ENCODE measurements around the gene TAOK2.
"Not testable (repeated sequence)": the region's sequence is repeated elsewhere in the genome, so short reads cannot be mapped to it uniquely, and the experiment has no call there.

TAOK2 gene

GRCh38 chr16:29973384-29974246 lies at the start of gene TAOK2:
TSS of gene TAOK2 (plus strand) at chr16:29973868. CDS start at chr16:29977773, 3,905 bp downstream.
- DNase-seq (ENCODE audit: low read depth), result peak; percentile 99

- DNase-seq (ENCODE audit: low read depth), result no peak
These were observed 48.4 kb upstream of the TAOK2 start for GRCh38 chr16:29925105-29925756.

GRCh38 chr16:29925781-29926710 lies 47.6 kb upstream of the TAOK2 start, which contains the start of gene KCTD13:
TSS of gene KCTD13 (minus strand) at chr16:29926226. CDS start at chr16:29926033, 193 bp downstream.
- DNase-seq (ENCODE audit: low read depth), result peak; percentile 57

- DNase-seq (ENCODE audit: low read depth), result no peak
These were observed 47.0 kb upstream of the TAOK2 start for GRCh38 chr16:29926711-29927052.

GRCh38 chr16:29927070-29927905 lies 46.4 kb upstream of the TAOK2 start:
- no peak for DNase-seq (ENCODE audit: low read depth)

GRCh38 chr16:29931750-29932149 lies 41.9 kb upstream of the TAOK2 start:
- DNase-seq (ENCODE audit: low read depth), result not testable (repeated sequence)

- DNase-seq (ENCODE audit: low read depth), result no peak
These were observed 33.0 kb upstream of the TAOK2 start for GRCh38 chr16:29940656-29941055.

GRCh38 chr16:29943846-29944799 lies 29.5 kb upstream of the TAOK2 start:
- peak; percentile 91 for DNase-seq (ENCODE audit: low read depth)

- no peak for DNase-seq (ENCODE audit: low read depth)
These were observed 25.8 kb upstream of the TAOK2 start for GRCh38 chr16:29947897-29948296.

- no peak for DNase-seq (ENCODE audit: low read depth)
These were observed 22.7 kb upstream of the TAOK2 start for GRCh38 chr16:29950806-29951461.

- no peak for DNase-seq (ENCODE audit: low read depth)
These were observed 21.9 kb upstream of the TAOK2 start for GRCh38 chr16:29951625-29952365.

- no peak for DNase-seq (ENCODE audit: low read depth)
These were observed 14.9 kb upstream of the TAOK2 start for GRCh38 chr16:29958756-29959155.

- DNase-seq (ENCODE audit: low read depth), result no peak
These were observed 14.4 kb upstream of the TAOK2 start for GRCh38 chr16:29959293-29959692.

GRCh38 chr16:29959821-29960220 lies 13.8 kb upstream of the TAOK2 start:
- not testable (repeated sequence) for DNase-seq (ENCODE audit: low read depth)

- no peak for DNase-seq (ENCODE audit: low read depth)
These were observed 12.6 kb upstream of the TAOK2 start for GRCh38 chr16:29961127-29961478.

GRCh38 chr16:29961479-29962343 lies 12.0 kb upstream of the TAOK2 start, which contains the start of gene TMEM219:
TSS of gene TMEM219 (plus strand) at chr16:29962079. CDS start at chr16:29963144, 1,065 bp downstream.
- peak; percentile 64 for DNase-seq (ENCODE audit: low read depth)

- no peak for DNase-seq (ENCODE audit: low read depth)
These were observed 11.2 kb upstream of the TAOK2 start for GRCh38 chr16:29962344-29962994.
